Amygdala (tissue), 56 donors: ENCODE results near the gene BCL2.
"Not testable (repeated sequence)": the region's sequence is repeated elsewhere in the genome, so short reads cannot be mapped to it uniquely, and the experiment has no call there.

Experiments used
- DNase-seq, 56 donors: peaks; one replicate each; lab custom pipeline; 2025; lab: John Stamatoyannopoulos, UW

Gene BCL2

DNA sequence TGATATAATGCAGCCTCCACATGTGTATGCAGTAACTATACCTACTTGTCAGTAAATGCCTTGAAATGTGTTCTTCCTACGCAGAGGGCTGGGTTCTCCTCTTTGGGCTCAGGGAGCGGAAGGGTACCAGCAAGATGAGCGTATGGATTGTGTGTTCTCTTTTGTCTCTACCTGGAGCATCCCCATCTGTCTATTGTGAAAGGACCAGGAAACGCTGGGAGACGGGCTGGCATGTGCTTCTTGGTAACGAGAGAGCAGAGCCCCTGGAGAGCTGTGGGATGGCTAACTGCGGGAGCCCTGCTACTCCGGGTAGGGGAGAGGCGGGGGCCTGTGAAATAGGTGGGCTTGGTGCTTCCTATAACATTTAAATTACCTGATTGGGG lies 80.9 kb downstream of the BCL2 start:
- no peak for DNase-seq

GRCh38 chr18:63237881-63238692 lies 81.5 kb downstream of the BCL2 start:
- peak in 8 of 56 donors; percentile 8 to 43 (median 24) for DNase-seq

DNA sequence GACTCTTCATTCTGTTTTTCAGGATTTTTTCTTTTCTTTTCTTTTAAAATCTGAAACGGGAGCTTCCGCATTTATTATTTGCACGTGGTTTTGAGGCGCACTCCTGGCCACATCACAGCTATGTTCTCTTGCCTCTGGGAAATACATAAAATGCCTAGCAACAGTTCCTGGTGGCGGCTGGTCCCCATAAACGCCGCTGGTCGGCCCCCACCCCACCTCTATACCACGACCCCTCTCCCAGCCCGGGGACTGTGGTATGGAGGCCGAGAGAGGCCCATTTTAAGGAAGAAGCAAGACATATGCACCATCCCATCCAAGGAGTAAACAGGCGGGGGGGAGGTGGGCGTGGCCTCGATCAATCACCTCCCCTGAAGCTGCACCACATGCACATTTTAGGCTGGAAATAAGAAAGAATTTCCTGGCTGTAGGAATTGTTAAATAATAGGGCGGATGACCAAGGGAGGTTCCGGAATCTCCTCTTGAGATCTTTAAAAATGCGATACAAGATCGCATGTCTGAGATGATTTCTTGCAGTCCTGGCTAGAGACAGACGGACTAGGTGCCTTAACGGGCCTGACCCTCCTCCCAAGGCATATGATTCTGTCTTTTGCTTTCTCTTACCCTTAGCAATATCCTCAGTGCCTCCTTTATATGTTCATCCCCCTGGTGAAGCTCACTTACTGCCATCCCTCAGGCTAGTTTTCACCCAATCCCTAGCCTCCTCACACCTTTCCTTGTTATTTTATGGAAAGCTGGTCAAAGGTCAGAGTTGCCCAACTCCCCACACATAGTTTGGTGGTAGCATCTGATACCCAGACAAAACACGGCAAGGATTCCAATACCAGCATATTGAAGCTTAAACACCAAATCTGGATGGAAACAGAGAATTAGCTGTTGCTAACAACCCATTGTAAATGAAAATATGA lies 82.4 kb downstream of the BCL2 start:
- DNase-seq = peak in 1 of 56 donors; percentile 18

GRCh38 chr18:63236406-63236805 lies 83.2 kb downstream of the BCL2 start:
- peak in 21 of 56 donors; percentile 8 to 60 (median 20) for DNase-seq

GRCh38 chr18:63235920-63236319 lies 83.6 kb downstream of the BCL2 start:
- DNase-seq = not testable (repeated sequence)

DNA sequence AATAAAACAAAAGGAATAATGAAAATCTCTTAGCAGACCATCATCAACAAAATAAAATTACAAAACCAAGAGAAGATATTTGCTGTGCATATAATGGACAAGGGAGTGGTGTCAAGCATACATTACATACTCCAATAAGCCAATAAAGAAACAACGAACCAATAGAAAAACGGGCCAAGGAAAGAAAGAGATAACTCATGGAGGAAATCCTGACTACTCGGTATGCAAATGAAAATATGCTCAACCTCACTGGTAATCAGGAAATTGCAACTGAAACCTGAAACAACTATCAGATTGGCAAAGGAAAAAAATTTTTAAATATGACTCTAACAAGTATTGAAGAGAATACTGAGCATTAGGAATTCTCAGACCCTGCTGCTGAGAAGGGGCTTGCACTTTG lies 84.7 kb downstream of the BCL2 start:
- no peak for DNase-seq

GRCh38 chr18:63234432-63234831 lies 85.1 kb downstream of the BCL2 start:
- no peak for DNase-seq

DNA sequence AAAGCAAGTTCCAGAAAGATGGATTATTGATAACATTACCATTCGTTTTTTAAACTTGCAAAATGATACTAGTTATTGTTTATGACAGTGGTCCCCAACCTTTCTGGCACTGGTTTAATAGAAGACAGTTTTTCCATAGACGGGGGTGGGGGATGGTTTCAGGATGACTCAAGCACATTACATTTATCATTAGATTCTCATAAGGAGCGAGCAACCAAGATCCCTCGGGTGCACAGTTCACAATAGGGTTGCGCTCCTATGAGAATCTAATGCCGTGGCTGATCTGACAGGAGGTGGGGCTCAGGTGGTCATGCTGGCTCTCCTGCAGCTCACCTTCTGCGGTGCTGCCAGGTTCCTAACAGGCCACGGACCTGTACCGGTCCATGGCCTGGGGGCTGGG lies 86.2 kb downstream of the BCL2 start:
- no peak for DNase-seq

- no peak for DNase-seq
Measured at GRCh38 chr18:63232826-63233225, 86.7 kb downstream of the BCL2 start.

GRCh38 chr18:63229971-63230370 lies 89.6 kb downstream of the BCL2 start:
- DNase-seq = no peak

GRCh38 chr18:63225434-63225833 lies 94.1 kb downstream of the BCL2 start:
- no peak for DNase-seq

- no peak for DNase-seq
Measured at GRCh38 chr18:63224630-63225029, 94.9 kb downstream of the BCL2 start.

DNA sequence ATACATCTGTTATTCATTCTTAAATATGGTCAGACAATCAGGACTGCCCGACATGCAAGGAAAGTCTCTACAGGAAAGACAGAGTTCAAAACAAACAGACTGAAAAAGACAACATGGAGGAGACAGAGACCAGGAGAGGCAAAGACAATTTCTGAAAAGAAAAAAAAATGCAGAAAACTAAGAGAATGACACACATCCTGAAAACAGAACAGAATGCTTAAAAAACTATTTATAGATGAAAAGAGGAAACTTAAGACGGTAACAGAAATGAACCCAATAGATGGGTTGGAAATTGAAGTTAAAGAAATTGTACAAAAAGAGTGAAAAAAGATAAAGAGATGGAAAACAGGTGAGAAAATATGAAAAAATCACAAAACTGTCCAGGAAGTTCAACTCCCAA lies 95.7 kb downstream of the BCL2 start:
- no peak for DNase-seq

- no peak for DNase-seq
Measured at GRCh38 chr18:63220903-63221302, 98.7 kb downstream of the BCL2 start.

DNA sequence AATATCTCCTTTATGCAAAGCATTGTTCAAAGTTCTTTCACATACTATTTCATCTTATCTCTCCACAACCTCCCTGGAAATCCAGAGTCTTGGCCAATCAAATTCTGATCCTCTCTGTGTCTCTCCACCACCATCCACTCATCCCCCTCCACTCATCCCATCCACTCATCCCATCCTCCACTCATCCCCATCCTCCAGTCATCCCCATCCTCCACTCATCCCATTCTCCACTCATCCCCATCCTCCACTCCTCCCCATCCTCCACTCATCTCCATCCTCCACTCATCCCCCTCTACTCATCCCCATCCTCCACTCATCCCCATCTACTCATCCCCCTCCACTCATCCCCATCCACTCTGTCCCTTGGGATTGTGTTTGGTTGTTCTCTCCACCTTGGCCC lies 101.1 kb downstream of the BCL2 start:
- DNase-seq = no peak

DNA sequence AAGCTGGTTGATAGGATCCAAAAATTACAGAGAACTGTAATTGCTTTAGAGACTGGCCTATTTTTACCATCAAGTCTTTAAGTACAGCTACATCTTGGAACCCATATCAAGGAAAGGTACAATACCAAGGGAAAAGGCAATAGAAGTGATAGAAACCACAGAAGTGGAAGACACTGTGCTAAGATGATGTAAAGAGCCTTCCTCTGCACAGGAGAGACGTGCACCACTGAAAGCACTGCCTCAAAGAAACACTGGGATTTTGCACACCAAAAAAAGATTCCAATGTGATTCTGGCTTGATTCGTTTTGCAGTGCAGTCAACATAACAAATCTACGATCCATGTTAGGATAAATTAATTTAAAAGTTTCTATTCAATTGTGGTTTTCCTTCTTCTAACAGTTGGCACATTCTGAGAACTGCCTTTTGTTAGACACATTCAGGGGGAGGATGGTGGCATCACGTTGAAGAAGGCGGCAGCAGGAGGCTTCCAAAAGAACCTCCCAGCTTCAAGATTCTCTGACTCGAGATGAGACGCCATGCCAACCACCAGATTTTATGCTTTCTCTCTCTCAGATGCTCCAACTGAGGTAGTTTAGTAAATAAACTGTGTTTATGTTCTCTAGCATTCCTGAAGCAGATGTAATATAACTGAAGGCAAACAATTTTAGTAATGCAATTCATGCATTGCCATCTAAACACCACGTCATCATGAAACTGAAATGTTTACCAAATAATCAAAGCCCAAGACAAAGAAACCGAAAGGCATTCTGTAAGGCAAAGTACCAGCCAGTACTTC lies 102.9 kb downstream of the BCL2 start:
- peak in 2 of 56 donors; percentile 11 to 13 for DNase-seq

- DNase-seq = no peak
Measured at GRCh38 chr18:63213936-63214671, 105.5 kb downstream of the BCL2 start.

DNA sequence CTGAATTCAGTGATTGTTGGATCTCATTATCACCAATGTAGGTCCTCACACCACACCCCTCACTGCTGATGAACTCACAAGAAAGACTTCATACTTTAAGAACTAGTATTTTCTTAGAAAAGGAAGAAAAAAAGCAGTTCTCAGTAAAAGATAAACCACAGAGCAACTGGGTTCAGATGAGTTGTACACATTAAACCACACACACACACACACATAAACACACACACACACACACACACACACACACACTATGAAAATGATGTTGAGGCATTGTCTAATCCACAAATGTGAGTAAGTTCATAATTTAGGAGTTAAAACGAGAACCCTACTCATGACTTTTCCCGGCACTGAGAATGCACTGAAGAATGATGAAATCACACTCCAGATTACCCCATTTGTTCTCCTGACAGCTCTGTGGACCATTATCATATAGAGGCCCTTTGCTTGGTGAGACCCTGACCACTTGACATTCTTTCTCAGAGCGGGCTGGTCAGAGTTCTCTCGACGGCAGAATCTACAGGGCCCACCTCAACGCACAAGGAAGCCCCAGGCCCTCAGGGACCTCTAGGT lies 106.2 kb downstream of the BCL2 start:
- no peak for DNase-seq

DNA sequence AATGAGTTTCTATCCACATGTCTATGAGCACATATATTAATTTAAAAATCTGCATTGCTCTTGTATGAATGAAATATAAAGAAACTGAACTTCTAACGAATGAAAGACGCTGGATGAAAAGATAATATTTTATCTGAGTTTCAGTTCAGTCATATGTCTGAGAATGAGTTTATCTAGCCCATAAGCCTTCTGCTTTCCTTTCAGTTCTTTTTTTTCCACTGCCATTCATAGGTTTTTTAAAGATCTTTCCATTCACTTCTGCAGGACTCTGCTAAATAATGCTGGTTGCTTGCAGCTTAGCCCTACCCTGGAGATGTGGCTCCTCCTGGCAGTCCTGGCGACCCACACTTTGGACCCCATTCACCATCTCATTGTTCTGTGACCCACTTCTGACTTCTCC lies 109.0 kb downstream of the BCL2 start:
- DNase-seq = no peak

DNA sequence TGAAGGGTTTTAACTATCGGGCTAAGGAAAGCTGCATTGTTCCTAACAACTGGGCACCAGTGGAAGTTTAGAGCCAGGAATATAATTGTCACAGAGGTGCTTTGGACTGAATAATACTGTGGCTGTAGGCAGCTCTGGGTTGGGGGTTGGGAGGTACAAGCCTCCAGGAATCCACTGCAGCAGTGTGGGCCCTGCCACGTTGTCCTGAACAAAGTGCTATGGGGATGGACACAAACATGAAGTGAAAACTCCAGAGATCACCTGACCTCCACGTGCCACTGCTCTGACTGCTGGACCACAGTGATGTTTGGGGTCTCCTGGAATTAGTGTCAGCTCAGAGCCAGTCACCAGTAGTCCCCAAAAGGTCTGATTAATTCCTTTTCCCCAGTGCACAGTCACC lies 110.9 kb downstream of the BCL2 start:
- no peak for DNase-seq
